ENCODE data around the gene DOCK4.

The DOCK4 gene

GRCh38 chr7:112225006-112225405, 18.8 kb upstream of the DOCK4 start:
- Histone ChIP-seq H3K27ac (no peak overlapping the region), H3K27me3 (ENCODE audit: insufficient read depth, low read depth, severe bottlenecking) (no peaks in the 10 kb centered on the region), H3K4me3 (ENCODE audit: low read depth, low read length) (no peak overlapping the region), H3K9me3 (ENCODE audit: severe bottlenecking) (no peaks in the 10 kb centered on the region), H3K36me3 (no peaks in the 10 kb centered on the region)
- DNase-seq: no peak
- no peak for TF ChIP-seq CTCF (IDR thresholded peaks at IDR 0.05; ENCODE audit: low read depth, low read length)

- Histone ChIP-seq H3K27ac (no peak overlapping the region), H3K36me3 (no peaks in the 10 kb centered on the region), H3K4me3 (ENCODE audit: low read depth, low read length) (no peak overlapping the region), H3K9me3 (ENCODE audit: severe bottlenecking) (no peaks in the 10 kb centered on the region), H3K27me3 (ENCODE audit: insufficient read depth, low read depth, severe bottlenecking) (no peaks in the 10 kb centered on the region)
- TF ChIP-seq CTCF (IDR thresholded peaks at IDR 0.05; ENCODE audit: low read depth, low read length): no peak
- no peak for DNase-seq
Measured at GRCh38 chr7:112224186-112224585, 18.0 kb upstream of the DOCK4 start.

GRCh38 chr7:112223310-112223709, 17.1 kb upstream of the DOCK4 start:
- no peak for DNase-seq
- H3K36me3 ChIP-seq: no peaks in the 10 kb centered on the region

GRCh38 chr7:112220877-112221434, 14.8 kb upstream of the DOCK4 start:
- H3K36me3 ChIP-seq: no peaks in the 10 kb centered on the region
- DNase-seq: no peak
- TF ChIP-seq CTCF (IDR thresholded peaks at IDR 0.05; ENCODE audit: low read depth, low read length): no peak
- no peaks in the 10 kb centered on the region for H3K9me3 ChIP-seq (ENCODE audit: severe bottlenecking)
- H3K27me3 ChIP-seq (ENCODE audit: insufficient read depth, low read depth, severe bottlenecking): no peaks in the 10 kb centered on the region
- H3K4me3 ChIP-seq (ENCODE audit: low read depth, low read length): no peak overlapping the region
- H3K27ac ChIP-seq: no peak overlapping the region

More at GRCh38 chr7:112223310-112223709, 17.1 kb upstream of the DOCK4 start:
- Histone ChIP-seq H3K4me3 (ENCODE audit: low read depth, low read length) (no peak overlapping the region), H3K27me3 (ENCODE audit: insufficient read depth, low read depth, severe bottlenecking) (no peaks in the 10 kb centered on the region), H3K27ac (no peak overlapping the region), H3K9me3 (ENCODE audit: severe bottlenecking) (no peaks in the 10 kb centered on the region)
- TF ChIP-seq CTCF (IDR thresholded peaks at IDR 0.05; ENCODE audit: low read depth, low read length): no peak

GRCh38 chr7:112215787-112216186, 9.6 kb upstream of the DOCK4 start:
- Histone ChIP-seq H3K9me3 (ENCODE audit: severe bottlenecking) (no peaks in the 10 kb centered on the region), H3K4me3 (ENCODE audit: low read depth, low read length) (no peak overlapping the region), H3K27me3 (ENCODE audit: insufficient read depth, low read depth, severe bottlenecking) (no peaks in the 10 kb centered on the region), H3K27ac (no peak overlapping the region), H3K36me3 (no peaks in the 10 kb centered on the region)
- TF ChIP-seq CTCF (IDR thresholded peaks at IDR 0.05; ENCODE audit: low read depth, low read length): no peak
- DNase-seq: no peak

GRCh38 chr7:112214883-112215282, 8.7 kb upstream of the DOCK4 start:
- Histone ChIP-seq H3K9me3 (ENCODE audit: severe bottlenecking) (no peaks in the 10 kb centered on the region), H3K4me3 (ENCODE audit: low read depth, low read length) (no peak overlapping the region), H3K27ac (no peak overlapping the region), H3K36me3 (no peaks in the 10 kb centered on the region), H3K27me3 (ENCODE audit: insufficient read depth, low read depth, severe bottlenecking) (no peaks in the 10 kb centered on the region)
- DNase-seq: no peak
- no peak for TF ChIP-seq CTCF (IDR thresholded peaks at IDR 0.05; ENCODE audit: low read depth, low read length)

All from WERI-Rb-1 (cell line).